Stimulated activated CD8-positive, alpha-beta memory T cell treated with anti-CD3 and anti-CD28 coated beads, Interleukin-7, amount 100 ng/mL, for 24 hours (primary cell): ENCODE results near the gene CABLES1.

Experiments used
- DNase-seq: peaks from one replicate; pipeline ENCODE4 v3.0.0-alpha.2; 2020; ENCODE audit warnings: low read depth

Gene CABLES1

GRCh38 chr18:23301972-23302371, 166.7 kb downstream of the CABLES1 start:
- DNase-seq, result no peak

- DNase-seq, result no peak
These were observed 167.2 kb downstream of the CABLES1 start for GRCh38 chr18:23302511-23302850.

GRCh38 chr18:23302851-23303527, 167.7 kb downstream of the CABLES1 start:
- no peak for DNase-seq

GRCh38 chr18:23306822-23307221, 171.5 kb downstream of the CABLES1 start:
- peak; percentile 5 for DNase-seq

GRCh38 chr18:23307567-23308295, 172.4 kb downstream of the CABLES1 start:
- DNase-seq, result no peak
